Measurements from ENCODE around the gene SKOR1.

SKOR1 gene

GRCh38 chr15:67808821-67809220, 16.5 kb upstream of the SKOR1 start:
- TF ChIP-seq CTCF (IDR thresholded peaks at IDR 0.05; ENCODE audit: low read depth, low read length) = no peak
- H3K9me3 ChIP-seq (ENCODE audit: severe bottlenecking) = no peaks in the 10 kb centered on the region
- no peak for DNase-seq
- H3K27ac ChIP-seq = no peak overlapping the region
- no peaks in the 10 kb centered on the region for H3K27me3 ChIP-seq (ENCODE audit: insufficient read depth, low read depth, severe bottlenecking)
- H3K36me3 ChIP-seq = no peaks in the 10 kb centered on the region
- H3K4me3 ChIP-seq (ENCODE audit: low read depth, low read length) = no peak overlapping the region

- Histone ChIP-seq H3K27ac (no peak overlapping the region), H3K4me3 (ENCODE audit: low read depth, low read length) (no peak overlapping the region), H3K9me3 (ENCODE audit: severe bottlenecking) (no peaks in the 10 kb centered on the region), H3K27me3 (ENCODE audit: insufficient read depth, low read depth, severe bottlenecking) (no peaks in the 10 kb centered on the region), H3K36me3 (no peaks in the 10 kb centered on the region)
- no peak for TF ChIP-seq CTCF (IDR thresholded peaks at IDR 0.05; ENCODE audit: low read depth, low read length)
- no peak for DNase-seq
These were observed 15.9 kb upstream of the SKOR1 start for GRCh38 chr15:67809441-67809840.

DNA sequence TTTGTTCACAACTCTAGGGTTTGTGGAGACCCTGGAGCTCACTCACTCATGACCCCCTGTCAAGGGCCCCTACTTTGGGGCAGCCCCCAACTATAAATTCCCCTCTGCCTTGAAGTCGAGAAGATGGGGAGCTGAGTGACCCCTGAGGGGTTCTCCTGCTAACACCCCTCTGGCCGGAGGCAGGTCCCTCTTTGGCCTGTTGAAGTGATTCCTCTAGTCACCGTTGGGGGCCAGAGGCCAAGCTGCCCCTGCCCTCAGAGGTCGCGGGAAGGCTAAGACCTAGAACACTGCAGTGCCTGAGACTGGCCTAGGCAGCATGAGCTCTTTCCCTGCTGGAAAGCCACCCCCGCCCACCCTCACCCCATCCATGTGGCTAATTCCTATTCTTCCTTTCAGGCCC, 15.4 kb upstream of the SKOR1 start:
- H3K36me3 ChIP-seq = no peaks in the 10 kb centered on the region
- DNase-seq = no peak
- H3K27ac ChIP-seq = no peak overlapping the region
- H3K27me3 ChIP-seq (ENCODE audit: insufficient read depth, low read depth, severe bottlenecking) = no peaks in the 10 kb centered on the region
- H3K9me3 ChIP-seq (ENCODE audit: severe bottlenecking) = no peaks in the 10 kb centered on the region
- TF ChIP-seq CTCF (IDR thresholded peaks at IDR 0.05; ENCODE audit: low read depth, low read length) = no peak
- H3K4me3 ChIP-seq (ENCODE audit: low read depth, low read length) = no peak overlapping the region

- no peak overlapping the region for H3K4me3 ChIP-seq (ENCODE audit: low read depth, low read length)
- TF ChIP-seq CTCF (IDR thresholded peaks at IDR 0.05; ENCODE audit: low read depth, low read length) = no peak
- peaks cover 3% of the 10 kb centered on the region for H3K9me3 ChIP-seq (ENCODE audit: severe bottlenecking)
- DNase-seq = no peak
- no peak overlapping the region for H3K27ac ChIP-seq
- H3K36me3 ChIP-seq = no peaks in the 10 kb centered on the region
- no peaks in the 10 kb centered on the region for H3K27me3 ChIP-seq (ENCODE audit: insufficient read depth, low read depth, severe bottlenecking)
These were observed 13.1 kb upstream of the SKOR1 start for GRCh38 chr15:67812241-67812644.

GRCh38 chr15:67813104-67813634, 12.1 kb upstream of the SKOR1 start:
- H3K9me3 ChIP-seq (ENCODE audit: severe bottlenecking) = peaks cover 3% of the 10 kb centered on the region
- no peaks in the 10 kb centered on the region for H3K36me3 ChIP-seq
- DNase-seq = no peak
- no peak overlapping the region for H3K4me3 ChIP-seq (ENCODE audit: low read depth, low read length)
- no peak overlapping the region for H3K27ac ChIP-seq
- TF ChIP-seq CTCF (IDR thresholded peaks at IDR 0.05; ENCODE audit: low read depth, low read length) = no peak
- no peaks in the 10 kb centered on the region for H3K27me3 ChIP-seq (ENCODE audit: insufficient read depth, low read depth, severe bottlenecking)

DNA sequence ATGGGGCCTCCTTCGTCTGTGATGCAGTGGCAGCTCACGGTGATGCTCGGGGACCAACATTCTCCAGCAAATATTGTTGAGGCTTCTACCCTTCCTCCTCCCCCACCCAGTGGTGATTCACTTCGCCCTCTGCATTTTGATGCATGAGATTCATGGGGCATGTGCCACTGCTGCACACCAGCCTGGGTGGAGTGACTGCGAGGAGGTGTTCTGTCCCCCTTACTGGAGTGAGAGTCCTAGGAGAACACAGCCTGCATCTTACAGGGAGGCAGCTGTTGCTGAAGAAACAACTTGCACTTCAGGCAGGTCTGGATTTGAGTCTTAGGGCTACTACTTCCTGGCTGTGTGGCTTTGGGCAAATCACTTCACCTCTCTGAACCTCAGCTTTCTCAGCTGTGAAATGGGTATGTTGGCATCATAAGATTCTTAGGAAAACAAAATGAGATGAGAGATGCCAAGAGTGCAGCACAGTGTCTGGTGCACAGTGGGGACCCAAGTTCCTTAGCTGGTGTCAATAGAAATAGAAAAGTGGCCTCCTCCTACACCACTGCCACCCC, 10.2 kb upstream of the SKOR1 start:
- DNase-seq = no peak
- TF ChIP-seq CTCF (IDR thresholded peaks at IDR 0.05; ENCODE audit: low read depth, low read length) = no peak
- Histone ChIP-seq H3K4me3 (ENCODE audit: low read depth, low read length) (no peak overlapping the region), H3K27me3 (ENCODE audit: insufficient read depth, low read depth, severe bottlenecking) (no peaks in the 10 kb centered on the region), H3K9me3 (ENCODE audit: severe bottlenecking) (peaks cover 3% of the 10 kb centered on the region), H3K36me3 (no peaks in the 10 kb centered on the region), H3K27ac (no peak overlapping the region)
